ENCODE measurements around the gene MCM3AP. TPM values are rescaled to one million over a fixed set of nuclear protein-coding genes. Genes with fewer than 3 reads are reported as not detected.

Gene MCM3AP
- total and polyA plus RNA-seq, 7 donors = 16.9 to 92.8 (median 48.9) TPM

DNA sequence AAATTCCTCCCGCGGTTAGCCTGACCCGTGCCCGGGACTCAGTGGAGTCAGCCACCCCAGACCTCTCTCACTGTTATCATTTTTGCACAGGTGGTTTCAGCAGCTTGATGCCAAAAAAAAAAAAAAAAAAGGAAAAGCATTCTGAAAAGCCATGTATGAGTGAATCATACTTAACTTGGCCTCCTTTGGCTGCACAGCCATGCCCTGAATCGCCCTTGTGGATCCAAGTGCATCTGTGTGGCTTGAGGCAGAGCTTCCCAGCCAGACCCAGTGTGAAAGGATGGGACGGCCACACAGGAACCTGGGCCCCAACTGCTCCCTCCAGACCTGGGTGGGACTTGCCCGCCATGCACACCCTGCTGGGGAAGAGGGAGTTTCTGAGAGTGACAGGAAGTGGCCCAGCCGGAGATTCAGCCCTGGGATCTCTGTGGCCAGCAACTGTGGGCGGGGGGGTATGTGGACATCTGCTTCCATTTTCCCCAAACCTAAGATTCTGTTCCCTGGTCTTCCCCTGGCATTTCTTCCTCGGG, 9.3 kb upstream of the MCM3AP start:
- WGBS, 2 donors = 60 to 74% methylated on average over 10 of the region's 10 CpGs
- no peaks in the 10 kb centered on the region for H3K9me3 ChIP-seq
- H3K4me3 ChIP-seq = no peak overlapping the region
- no peak overlapping the region for H3K27ac ChIP-seq
- TF ChIP-seq POLR2AphosphoS5 (IDR thresholded peaks at IDR 0.05) (no peak), POLR2A (IDR thresholded peaks at IDR 0.05) (no peak), CTCF (IDR thresholded peaks at IDR 0.05) (no peak), EP300 (IDR thresholded peaks at IDR 0.05) (no peak)
- DNase-seq = no peak
- intact Hi-C loops (cut with DNase I) = no loop called here
- H3K27me3 ChIP-seq = peaks cover 0 to 40% (median 15%) of the 10 kb centered on the region in 3 donors
- H3K4me1 ChIP-seq = peaks cover 0 to 23% (median 18%) of the 10 kb centered on the region in 4 donors
- peaks cover 0 to 10% (median 0%) of the 10 kb centered on the region in 4 donors for H3K36me3 ChIP-seq

GRCh38 chr21:46291561-46291960, 6.2 kb upstream of the MCM3AP start:
- no peaks in the 10 kb centered on the region for H3K9me3 ChIP-seq
- no peak for TF ChIP-seq POLR2A (IDR thresholded peaks at IDR 0.05)
- TF ChIP-seq EP300 (IDR thresholded peaks at IDR 0.05) = no peak
- no peak for TF ChIP-seq CTCF (IDR thresholded peaks at IDR 0.05)
- no peak for TF ChIP-seq POLR2AphosphoS5 (IDR thresholded peaks at IDR 0.05)
- WGBS, 2 donors = 97 to 99% methylated on average over 2 of the region's 2 CpGs
- intact Hi-C loops (cut with DNase I) = no loop called here
- H3K4me1 ChIP-seq = peaks cover 0 to 22% (median 12%) of the 10 kb centered on the region in 4 donors
- H3K27ac ChIP-seq = no peak overlapping the region
- H3K4me3 ChIP-seq = no peak overlapping the region
- no peak for DNase-seq
- peaks cover 0 to 10% (median 0%) of the 10 kb centered on the region in 4 donors for H3K36me3 ChIP-seq
- peaks cover 0 to 9% (median 0%) of the 10 kb centered on the region in 3 donors for H3K27me3 ChIP-seq

DNA sequence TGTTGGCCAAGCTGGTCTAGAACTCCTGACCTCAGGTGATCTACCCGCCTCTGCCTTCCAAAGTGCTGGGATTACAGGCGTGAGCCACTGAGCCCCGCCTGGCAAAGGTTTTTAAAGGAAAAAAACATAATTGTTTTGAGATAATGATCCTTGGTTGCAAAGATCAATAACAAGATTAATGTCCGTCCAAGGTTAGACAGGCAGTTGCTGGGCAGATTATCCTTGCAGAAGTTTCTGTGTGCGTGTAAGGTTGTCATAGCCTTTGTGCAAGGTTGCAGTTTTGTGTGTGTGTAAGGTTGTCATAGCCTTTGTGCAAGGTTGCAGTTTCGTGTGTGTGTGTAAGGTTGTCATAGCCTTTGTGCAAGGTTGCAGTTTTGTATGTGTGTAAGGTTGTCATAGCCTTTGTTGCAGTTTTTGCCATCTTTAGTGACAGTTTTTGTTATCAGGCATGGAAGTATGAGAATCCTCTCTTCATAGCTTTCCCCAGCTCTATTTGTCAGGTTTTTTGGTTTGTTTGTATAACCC, 4.3 kb upstream of the MCM3AP start:
- no peaks in the 10 kb centered on the region for H3K9me3 ChIP-seq
- WGBS, 2 donors = 80 to 86% methylated on average over 6 of the region's 6 CpGs
- no peak overlapping the region for H3K4me3 ChIP-seq
- intact Hi-C loops (cut with DNase I) = loop anchor here (5.0 kb wide), 1 partner anchor 147 kb away; no protein-coding TSS in a partner anchor
- H3K36me3 ChIP-seq = peaks cover 0 to 10% (median under 1%) of the 10 kb centered on the region in 4 donors
- no peaks in the 10 kb centered on the region for H3K27me3 ChIP-seq
- peaks cover 0 to 22% (median 13%) of the 10 kb centered on the region in 4 donors for H3K4me1 ChIP-seq
- no peak for DNase-seq
- H3K27ac ChIP-seq = no peak overlapping the region
- TF ChIP-seq POLR2A (IDR thresholded peaks at IDR 0.05) = no peak
- TF ChIP-seq POLR2AphosphoS5 (IDR thresholded peaks at IDR 0.05) = no peak
- no peak for TF ChIP-seq CTCF (IDR thresholded peaks at IDR 0.05)
- no peak for TF ChIP-seq EP300 (IDR thresholded peaks at IDR 0.05)

- Histone ChIP-seq H3K4me3 (no peak overlapping the region), H3K27me3 (no peaks in the 10 kb centered on the region), H3K36me3 (peaks cover 0 to 32% (median 1%) of the 10 kb centered on the region in 4 donors), H3K9me3 (no peaks in the 10 kb centered on the region), H3K4me1 (peaks cover 0 to 44% (median 35%) of the 10 kb centered on the region in 4 donors), H3K27ac (no peak overlapping the region)
- 70 to 85% methylated on average over 10 of the region's 10 CpGs for WGBS, 2 donors
- intact Hi-C loops (cut with DNase I) = loop anchor here (2.0 to 5.0 kb wide), 3 partner anchors 59 to 317 kb away; partner anchors contain the start of gene LSS
- no peak for TF ChIP-seq POLR2AphosphoS5 (IDR thresholded peaks at IDR 0.05)
- no peak for TF ChIP-seq CTCF (IDR thresholded peaks at IDR 0.05)
- no peak for TF ChIP-seq POLR2A (IDR thresholded peaks at IDR 0.05)
- TF ChIP-seq EP300 (IDR thresholded peaks at IDR 0.05) = no peak
- no peak for DNase-seq
Observed at GRCh38 chr21:46287541-46287940, 2.1 kb upstream of the MCM3AP start.

Measured in sigmoid colon (tissue), 7 donors.